ENCODE measurements around the gene FRMD5. TPM values are rescaled to one million over a fixed set of nuclear protein-coding genes. Genes with fewer than 3 reads are reported as not detected.

Gene FRMD5
- polyA plus RNA-seq, 1 donor from 2014 or later = 25.8 TPM

- Histone ChIP-seq H3K36me3 (ENCODE audit: insufficient read depth, low read length) (peaks cover 7% of the 10 kb centered on the region), H3K9me2 (ENCODE audit: insufficient read depth, low read length) (no peaks in the 10 kb centered on the region), H3K9me3 (ENCODE audit: low read length) (no peaks in the 10 kb centered on the region), H2AFZ (ENCODE audit: low read depth, low read length) (no peak overlapping the region), H3F3A (ENCODE audit: insufficient read depth, low read length, poor library complexity, severe bottlenecking) (no peaks in the 10 kb centered on the region), H3K27me3 (ENCODE audit: insufficient read depth, low read depth, low read length) (no peaks in the 10 kb centered on the region), H4K20me1 (ENCODE audit: insufficient read depth) (no peaks in the 10 kb centered on the region), H3K4me2 (ENCODE audit: low read length) (no peak overlapping the region), H3K4me3 (ENCODE audit: low read length) (no peak overlapping the region), H3K9ac (ENCODE audit: low read length) (no peak overlapping the region), H3K79me2 (replicated peaks; ENCODE audit: insufficient read depth, low read length) (no peaks in the 10 kb centered on the region), H3K27ac (ENCODE audit: low read length) (no peak overlapping the region)
- TF ChIP-seq EZH2 (IDR thresholded peaks at IDR 0.05; ENCODE audit: borderline replicate concordance, insufficient read depth, low read length, poor library complexity, severe bottlenecking) (no peak), EP300 (conservative IDR thresholded peaks at IDR 0.05; ENCODE audit: poor library complexity, severe bottlenecking) (no peak), REST (IDR thresholded peaks at IDR 0.05; ENCODE audit: borderline replicate concordance) (no peak), MXI1 (conservative IDR thresholded peaks at IDR 0.05; ENCODE audit: poor library complexity, severe bottlenecking) (no peak)
Observed at GRCh38 chr15:43878446-43878845, 316.6 kb downstream of the FRMD5 start.

GRCh38 chr15:43877371-43877770 is 317.7 kb downstream of the FRMD5 start:
- H3K9me2 ChIP-seq (ENCODE audit: insufficient read depth, low read length) = no peaks in the 10 kb centered on the region
- H3K27me3 ChIP-seq (ENCODE audit: insufficient read depth, low read depth, low read length) = no peaks in the 10 kb centered on the region
- no peak for TF ChIP-seq RAD21 (conservative IDR thresholded peaks at IDR 0.05)
- TF ChIP-seq EP300 (conservative IDR thresholded peaks at IDR 0.05; ENCODE audit: poor library complexity, severe bottlenecking) = no peak
- no peak for TF ChIP-seq MXI1 (conservative IDR thresholded peaks at IDR 0.05; ENCODE audit: poor library complexity, severe bottlenecking)
- TF ChIP-seq REST (IDR thresholded peaks at IDR 0.05; ENCODE audit: borderline replicate concordance) = no peak
- TF ChIP-seq EZH2 (IDR thresholded peaks at IDR 0.05; ENCODE audit: borderline replicate concordance, insufficient read depth, low read length, poor library complexity, severe bottlenecking) = no peak
- TF ChIP-seq CTCF (IDR thresholded peaks at IDR 0.05; ENCODE audit: poor library complexity, severe bottlenecking) = no peak
- no peak for TF ChIP-seq POLR2AphosphoS5 (IDR thresholded peaks at IDR 0.05)
- no peak for TF ChIP-seq SMC3 (conservative IDR thresholded peaks at IDR 0.05; ENCODE audit: poor library complexity)
- TF ChIP-seq TAF1 (IDR thresholded peaks at IDR 0.05; ENCODE audit: low read depth) = no peak
- H2AFZ ChIP-seq (ENCODE audit: low read depth, low read length) = no peak overlapping the region
- H3K27ac ChIP-seq (ENCODE audit: low read length) = no peak overlapping the region
- H3K9me3 ChIP-seq (ENCODE audit: low read length) = no peaks in the 10 kb centered on the region
- H4K20me1 ChIP-seq (ENCODE audit: insufficient read depth) = no peaks in the 10 kb centered on the region
- H3K79me2 ChIP-seq (replicated peaks; ENCODE audit: insufficient read depth, low read length) = no peaks in the 10 kb centered on the region
- no peak overlapping the region for H3K4me3 ChIP-seq (ENCODE audit: low read length)
- no peaks in the 10 kb centered on the region for H3F3A ChIP-seq (ENCODE audit: insufficient read depth, low read length, poor library complexity, severe bottlenecking)
- H3K36me3 ChIP-seq (ENCODE audit: insufficient read depth, low read length) = peaks cover 7% of the 10 kb centered on the region
- no peak overlapping the region for H3K9ac ChIP-seq (ENCODE audit: low read length)
- no peak overlapping the region for H3K4me2 ChIP-seq (ENCODE audit: low read length)

All from neural cell (in vitro differentiated cells).